Measurements from ENCODE around the gene CHMP6. TPM values are rescaled to one million over a fixed set of nuclear protein-coding genes. Genes with fewer than 3 reads are reported as not detected.

CHMP6 gene
- total RNA-seq, 2 experiments from 2014 or later: 30.3 to 31.6 TPM

DNA sequence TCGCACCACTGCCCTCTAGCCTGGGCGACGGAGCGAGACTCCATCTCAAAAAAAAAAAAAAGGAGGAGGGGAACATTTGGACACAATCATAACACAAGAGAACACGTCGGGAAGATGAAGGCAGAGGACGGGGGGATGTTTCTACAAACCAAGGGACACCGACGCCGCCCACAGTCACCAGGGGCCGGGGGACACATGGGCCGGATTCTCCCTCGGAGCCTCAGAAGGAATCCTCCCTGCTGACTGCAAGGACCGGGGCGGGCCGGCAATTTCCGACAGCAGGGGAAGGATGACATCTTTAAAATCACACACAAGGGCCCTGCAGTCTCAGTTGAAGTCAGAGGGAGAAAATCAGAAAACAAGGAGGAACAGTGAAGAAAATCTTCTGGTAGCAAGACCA, 8.1 kb upstream of the CHMP6 start:
- POLR2A ChIA-PET: no interaction called here
- CTCF ChIA-PET: interaction anchor here (3.3 kb wide), 1 partner anchor 556 kb away, joined by 16 read pairs; no protein-coding TSS in a partner anchor
- Mint-ChIP-seq H3K4me3 (no peak overlapping the region), H3K27me3 (peaks cover 12% of the 10 kb centered on the region), H3K27ac (no peak overlapping the region), H3K9me3 (no peaks in the 10 kb centered on the region), H3K36me3 (ENCODE audit: low read depth) (no peaks in the 10 kb centered on the region), H3K4me1 (peaks cover 8% of the 10 kb centered on the region)
- DNase-seq: no peak

DNA sequence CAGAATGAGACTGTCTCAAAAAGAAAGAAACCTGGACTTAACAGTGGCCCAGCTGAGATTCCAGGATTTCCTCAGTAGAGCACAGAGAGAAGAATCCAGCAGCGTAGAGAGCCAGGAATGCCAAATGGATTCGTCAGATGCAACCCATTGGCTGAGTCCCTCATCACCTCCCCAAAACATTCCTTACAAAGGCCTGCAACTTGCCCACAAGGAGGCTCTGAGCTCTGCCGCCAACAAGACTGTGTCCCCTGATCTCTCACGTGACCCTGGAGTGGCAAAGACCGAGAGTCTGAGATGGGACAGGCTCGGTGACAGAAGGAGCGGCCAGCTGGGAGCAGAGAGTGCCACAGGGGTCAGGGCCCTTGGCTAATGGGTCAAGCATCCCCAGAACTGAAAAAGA, 6.9 kb upstream of the CHMP6 start:
- POLR2A ChIA-PET: interaction anchor here (1.0 kb wide), 1 partner anchor 530 kb away, joined by 4 read pairs; no protein-coding TSS in a partner anchor
- H3K4me3 Mint-ChIP-seq: no peak overlapping the region

GRCh38 chr17:80986046-80986445, 5.6 kb upstream of the CHMP6 start:
- H3K4me3 Mint-ChIP-seq: no peak overlapping the region
- H3K36me3 Mint-ChIP-seq (ENCODE audit: low read depth): no peaks in the 10 kb centered on the region
- ChIA-PET CTCF (interaction anchor here (0.7 kb wide), 1 partner anchor 601 kb away, joined by 3 read pairs; no protein-coding TSS in a partner anchor), POLR2A (interaction anchor here (0.6 kb wide), 1 partner anchor 129 kb away, joined by 3 read pairs; no protein-coding TSS in a partner anchor)
- no peak for DNase-seq
- peaks cover 15% of the 10 kb centered on the region for H3K4me1 Mint-ChIP-seq
- no peak overlapping the region for H3K27ac Mint-ChIP-seq
- no peaks in the 10 kb centered on the region for H3K9me3 Mint-ChIP-seq
- peaks cover 9% of the 10 kb centered on the region for H3K27me3 Mint-ChIP-seq

More for the DNA sequence above, 6.9 kb upstream of the CHMP6 start:
- no peak for DNase-seq
- no peak overlapping the region for H3K27ac Mint-ChIP-seq
- CTCF ChIA-PET: interaction anchor here (1.0 kb wide), 1 partner anchor 559 kb away, joined by 3 read pairs; no protein-coding TSS in a partner anchor
- peaks cover 15% of the 10 kb centered on the region for H3K4me1 Mint-ChIP-seq
- H3K36me3 Mint-ChIP-seq (ENCODE audit: low read depth): no peaks in the 10 kb centered on the region
- no peaks in the 10 kb centered on the region for H3K9me3 Mint-ChIP-seq
- H3K27me3 Mint-ChIP-seq: peaks cover 15% of the 10 kb centered on the region

DNA sequence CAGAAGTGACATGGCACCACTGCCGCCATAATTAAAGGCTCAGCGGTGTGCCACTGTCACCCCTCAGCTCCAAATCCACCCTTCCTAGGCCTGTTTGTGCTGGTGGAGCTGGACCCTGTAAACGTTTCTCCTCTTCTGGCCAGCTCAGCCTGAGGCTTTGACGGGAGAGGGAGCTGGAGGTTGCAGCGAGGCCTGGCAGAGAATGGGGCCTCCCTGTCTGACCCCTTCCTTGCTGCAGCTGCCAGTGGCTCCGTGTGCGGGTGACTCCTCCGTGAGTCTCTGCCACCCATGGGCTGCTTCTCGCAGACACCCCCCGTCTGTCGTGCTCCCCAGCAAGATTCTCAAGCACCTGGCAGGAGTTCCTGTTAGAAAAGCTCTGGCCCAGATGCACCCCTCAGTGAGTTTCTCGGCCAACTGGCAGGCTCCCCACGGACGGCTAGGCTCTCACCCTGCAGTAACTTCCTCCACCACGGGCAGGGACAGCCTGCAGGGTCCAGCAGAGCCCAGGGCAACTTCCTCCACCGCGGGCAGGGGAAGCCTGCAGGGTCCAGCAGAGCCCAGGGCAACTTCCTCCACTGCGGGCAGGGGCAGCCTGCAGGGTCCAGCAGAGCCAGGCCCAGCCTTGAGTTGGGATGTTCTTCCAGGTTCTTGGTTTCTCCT, 4.7 kb upstream of the CHMP6 start:
- no peaks in the 10 kb centered on the region for H3K9me3 Mint-ChIP-seq
- DNase-seq: no peak
- H3K27ac Mint-ChIP-seq: no peak overlapping the region
- peaks cover 9% of the 10 kb centered on the region for H3K27me3 Mint-ChIP-seq
- ChIA-PET CTCF (no interaction called here), POLR2A (interaction anchor here (0.9 kb wide), 1 partner anchor 14 kb away, joined by 3 read pairs; no protein-coding TSS in a partner anchor)
- no peaks in the 10 kb centered on the region for H3K36me3 Mint-ChIP-seq (ENCODE audit: low read depth)
- peaks cover 15% of the 10 kb centered on the region for H3K4me1 Mint-ChIP-seq
- H3K4me3 Mint-ChIP-seq: no peak overlapping the region

GRCh38 chr17:80987941-80988461, 3.6 kb upstream of the CHMP6 start:
- Mint-ChIP-seq H3K27me3 (peaks cover 7% of the 10 kb centered on the region), H3K4me3 (no peak overlapping the region), H3K27ac (no peak overlapping the region), H3K36me3 (ENCODE audit: low read depth) (peaks cover 2% of the 10 kb centered on the region), H3K4me1 (peaks cover 19% of the 10 kb centered on the region), H3K9me3 (no peaks in the 10 kb centered on the region)
- no peak for DNase-seq
- ChIA-PET POLR2A (interaction anchor here (1.0 kb wide), 1 partner anchor 16 kb away, joined by 3 read pairs; no protein-coding TSS in a partner anchor), CTCF (interaction anchor here (0.6 to 2.4 kb wide), 2 partner anchors 107 to 194 kb away, joined by 3 to 6 read pairs; no protein-coding TSS in a partner anchor)

GRCh38 chr17:80989586-80989913, 2.1 kb upstream of the CHMP6 start:
- POLR2A ChIA-PET: no interaction called here
- peaks cover 5% of the 10 kb centered on the region for H3K27me3 Mint-ChIP-seq
- peak overlapping the region; percentile 72 for H3K4me3 Mint-ChIP-seq
- peaks cover 26% of the 10 kb centered on the region for H3K4me1 Mint-ChIP-seq
- CTCF ChIA-PET: interaction anchor here (0.9 to 2.4 kb wide), 5 partner anchors 28 to 426 kb away, joined by 3 to 15 read pairs (median 4); no protein-coding TSS in a partner anchor
- H3K27ac Mint-ChIP-seq: no peak overlapping the region
- no peak for DNase-seq
- peaks cover 4% of the 10 kb centered on the region for H3K36me3 Mint-ChIP-seq (ENCODE audit: low read depth)
- H3K9me3 Mint-ChIP-seq: no peaks in the 10 kb centered on the region

DNA sequence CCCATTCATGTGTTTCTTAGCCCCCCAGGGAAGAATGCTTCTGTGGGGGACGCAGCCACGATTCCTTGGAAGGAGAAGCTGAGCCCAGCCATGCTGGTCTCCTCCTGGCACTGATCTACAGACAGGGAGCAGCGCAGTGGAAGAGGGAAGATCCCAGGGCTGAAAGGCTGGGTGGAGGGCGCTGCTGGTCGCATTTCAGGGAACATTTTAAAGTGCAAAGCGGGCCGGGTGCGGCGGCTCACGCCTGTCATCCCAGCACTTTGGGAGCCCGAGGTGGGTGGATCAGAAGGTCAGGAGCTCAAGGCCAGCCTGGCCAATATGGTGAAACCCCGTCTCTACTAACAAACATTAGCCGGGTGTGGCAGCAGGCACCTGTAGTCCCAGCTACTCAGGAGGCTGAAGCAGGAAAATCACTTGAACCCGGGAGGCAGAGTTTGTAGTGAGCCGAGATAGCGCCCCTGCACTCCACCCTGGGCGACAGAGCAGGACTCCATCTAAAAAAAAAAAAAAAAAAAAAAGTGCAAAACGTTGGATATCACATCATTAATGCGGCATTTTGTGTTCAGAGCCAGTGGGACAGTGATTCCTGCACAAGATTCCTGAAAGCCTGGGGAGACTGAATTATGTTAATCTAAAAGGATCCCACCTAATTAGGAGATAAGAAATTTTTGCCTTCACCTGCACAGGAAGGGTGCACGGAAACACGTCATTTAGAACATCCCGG, 558 bp upstream of the CHMP6 start:
- DNase-seq: no peak
- peaks cover 2% of the 10 kb centered on the region for H3K27me3 Mint-ChIP-seq
- CTCF ChIA-PET: interaction anchor here (0.6 kb wide), 2 partner anchors 106 to 184 kb away, joined by 3 to 4 read pairs; no protein-coding TSS in a partner anchor
- peak overlapping the region; percentile 58 for H3K27ac Mint-ChIP-seq
- POLR2A ChIA-PET: interaction anchor here (2.8 kb wide), 1 partner anchor 11 kb away, joined by 10 read pairs; no protein-coding TSS in a partner anchor
- H3K9me3 Mint-ChIP-seq: no peaks in the 10 kb centered on the region
- peak overlapping the region; percentile 72 for H3K4me3 Mint-ChIP-seq
- peaks cover 14% of the 10 kb centered on the region for H3K36me3 Mint-ChIP-seq (ENCODE audit: low read depth)
- H3K4me1 Mint-ChIP-seq: peaks cover 26% of the 10 kb centered on the region

DNA sequence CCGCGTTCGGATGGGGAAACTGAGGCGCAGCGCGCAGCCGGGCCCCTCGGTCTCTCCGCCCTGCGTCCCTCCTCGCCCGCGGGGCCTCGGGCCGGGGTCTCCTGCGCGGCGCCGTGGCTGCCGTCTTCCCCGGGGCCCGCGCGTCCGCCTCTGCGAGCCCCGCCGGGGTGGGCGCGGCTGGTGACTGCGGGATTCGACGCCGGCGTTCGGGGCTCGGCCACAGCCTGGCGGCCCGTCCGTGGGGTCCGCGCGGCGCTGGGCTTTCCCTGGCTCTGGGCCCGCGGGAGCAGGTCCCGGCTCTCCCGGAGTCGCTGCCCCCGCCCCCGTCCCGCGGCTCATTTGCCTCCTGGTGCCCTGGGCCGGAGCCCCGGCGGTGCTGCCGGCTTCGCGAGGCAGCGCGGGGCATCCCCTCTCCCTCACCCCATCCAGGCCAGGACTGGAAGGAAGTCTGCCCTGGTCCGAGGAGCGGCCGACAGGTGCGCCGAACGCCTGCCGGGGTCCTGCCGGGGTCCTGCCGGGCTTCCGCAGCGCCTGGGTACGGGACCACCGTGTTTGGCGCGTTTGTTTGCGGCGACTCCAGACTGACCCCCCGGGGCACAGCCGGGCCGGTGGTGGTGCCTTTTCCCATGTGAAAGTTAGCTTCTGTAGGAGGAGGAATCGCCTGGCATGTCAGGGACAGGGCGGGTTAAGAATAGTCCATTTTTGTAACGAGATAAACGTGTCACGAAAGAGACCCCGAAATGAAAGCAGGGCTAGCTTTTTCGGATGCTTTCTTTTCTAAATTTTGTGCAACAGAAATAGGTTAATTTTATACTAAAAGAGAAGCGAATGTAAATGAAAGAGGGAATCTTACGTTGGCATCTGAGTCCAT, 671 bp downstream of the CHMP6 start:
- Mint-ChIP-seq H3K4me3 (peak overlapping the region; percentile 74), H3K27me3 (peaks cover 2% of the 10 kb centered on the region), H3K36me3 (ENCODE audit: low read depth) (peaks cover 18% of the 10 kb centered on the region), H3K9me3 (no peaks in the 10 kb centered on the region), H3K4me1 (peaks cover 26% of the 10 kb centered on the region), H3K27ac (no peak overlapping the region)
- ChIA-PET CTCF (no interaction called here), POLR2A (interaction anchor here (1.9 to 2.8 kb wide), 3 partner anchors 10 to 26 kb away, joined by 6 to 10 read pairs (median 6); no protein-coding TSS in a partner anchor)
- no peak for DNase-seq

DNA sequence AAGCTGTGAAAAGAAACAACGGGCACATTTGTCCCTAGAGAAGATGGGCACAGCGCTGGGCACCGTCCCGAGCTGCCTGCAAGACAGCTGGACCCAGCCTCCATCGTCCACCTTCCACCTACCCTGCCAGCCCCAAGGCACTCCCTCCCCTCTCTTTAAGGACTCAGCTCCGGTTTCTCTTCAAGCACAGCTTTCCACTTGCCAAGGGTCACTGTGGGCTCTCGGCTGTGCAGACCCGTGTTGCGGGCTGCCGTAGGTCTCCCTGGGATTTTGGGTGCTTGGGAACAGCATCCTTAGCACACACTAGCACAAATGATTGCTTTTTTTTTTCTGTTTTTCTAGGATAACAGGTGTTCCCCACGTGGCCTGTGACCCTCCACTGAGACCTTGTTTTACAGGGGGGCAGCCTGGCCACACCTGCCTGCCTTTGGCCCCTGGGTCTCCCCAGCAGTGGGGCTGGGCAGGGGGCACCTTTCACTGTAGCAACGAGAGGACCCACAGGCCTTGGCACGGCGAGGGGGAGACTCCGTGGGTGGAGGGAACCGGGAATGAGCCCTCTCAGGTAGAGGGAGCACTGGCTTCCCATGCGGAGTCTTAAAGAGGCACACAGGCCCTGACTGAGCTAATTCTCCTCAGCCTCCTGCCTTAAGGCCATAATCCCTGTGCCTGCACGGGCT, 1.4 kb downstream of the CHMP6 start:
- no peak for DNase-seq
- H3K27me3 Mint-ChIP-seq: peaks cover 2% of the 10 kb centered on the region
- POLR2A ChIA-PET: interaction anchor here (1.9 to 2.8 kb wide), 3 partner anchors 9 to 26 kb away, joined by 6 to 10 read pairs (median 6); no protein-coding TSS in a partner anchor

DNA sequence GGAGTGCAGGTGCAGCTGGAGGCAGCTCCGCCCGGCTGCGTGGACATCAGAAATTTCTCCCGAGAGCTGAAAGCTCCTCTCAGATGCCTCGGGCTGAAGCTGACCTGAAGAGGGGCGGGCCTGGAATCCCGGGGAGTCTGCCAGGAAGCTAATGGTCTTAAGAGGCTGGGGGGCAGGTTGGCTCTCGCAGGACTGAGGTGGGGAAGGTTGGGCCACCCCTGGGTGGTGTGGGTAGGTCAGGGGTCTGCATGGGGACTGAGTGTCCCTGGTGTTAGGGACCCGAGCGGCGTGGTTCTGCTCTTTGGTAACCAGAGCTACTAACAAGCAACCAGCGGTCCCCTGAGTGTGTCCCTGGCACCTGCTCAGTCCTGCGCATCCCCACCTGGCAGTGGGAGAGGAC, 3.5 kb downstream of the CHMP6 start:
- H3K4me3 Mint-ChIP-seq: no peak overlapping the region
- H3K27ac Mint-ChIP-seq: no peak overlapping the region
- POLR2A ChIA-PET: no interaction called here
- peaks cover 24% of the 10 kb centered on the region for H3K36me3 Mint-ChIP-seq (ENCODE audit: low read depth)
- CTCF ChIA-PET: no interaction called here
- H3K9me3 Mint-ChIP-seq: no peaks in the 10 kb centered on the region
- no peak for DNase-seq
- H3K27me3 Mint-ChIP-seq: no peaks in the 10 kb centered on the region
- H3K4me1 Mint-ChIP-seq: peaks cover 19% of the 10 kb centered on the region

More for the DNA sequence above, 1.4 kb downstream of the CHMP6 start:
- H3K4me3 Mint-ChIP-seq: peak overlapping the region; percentile 74
- no peaks in the 10 kb centered on the region for H3K9me3 Mint-ChIP-seq
- peaks cover 26% of the 10 kb centered on the region for H3K4me1 Mint-ChIP-seq
- CTCF ChIA-PET: no interaction called here
- H3K36me3 Mint-ChIP-seq (ENCODE audit: low read depth): peaks cover 18% of the 10 kb centered on the region
- H3K27ac Mint-ChIP-seq: no peak overlapping the region

- no peak for DNase-seq
- POLR2A ChIA-PET: interaction anchor here (0.8 kb wide), 1 partner anchor 34 kb away, joined by 3 read pairs; no protein-coding TSS in a partner anchor
- H3K4me3 Mint-ChIP-seq: no peak overlapping the region
- H3K4me1 Mint-ChIP-seq: peaks cover 12% of the 10 kb centered on the region
- H3K27ac Mint-ChIP-seq: no peak overlapping the region
- H3K36me3 Mint-ChIP-seq (ENCODE audit: low read depth): peaks cover 24% of the 10 kb centered on the region
- H3K9me3 Mint-ChIP-seq: no peaks in the 10 kb centered on the region
- CTCF ChIA-PET: no interaction called here
- H3K27me3 Mint-ChIP-seq: peaks cover 4% of the 10 kb centered on the region
Measured at GRCh38 chr17:80996422-80997305, 5.0 kb downstream of the CHMP6 start.
